ENCODE results near the gene AQP1. TPM values are rescaled to one million over a fixed set of nuclear protein-coding genes. Genes with fewer than 3 reads are reported as not detected.

AQP1 gene
- polyA plus RNA-seq, 1 donor from 2014 or later = 3.2 TPM

DNA sequence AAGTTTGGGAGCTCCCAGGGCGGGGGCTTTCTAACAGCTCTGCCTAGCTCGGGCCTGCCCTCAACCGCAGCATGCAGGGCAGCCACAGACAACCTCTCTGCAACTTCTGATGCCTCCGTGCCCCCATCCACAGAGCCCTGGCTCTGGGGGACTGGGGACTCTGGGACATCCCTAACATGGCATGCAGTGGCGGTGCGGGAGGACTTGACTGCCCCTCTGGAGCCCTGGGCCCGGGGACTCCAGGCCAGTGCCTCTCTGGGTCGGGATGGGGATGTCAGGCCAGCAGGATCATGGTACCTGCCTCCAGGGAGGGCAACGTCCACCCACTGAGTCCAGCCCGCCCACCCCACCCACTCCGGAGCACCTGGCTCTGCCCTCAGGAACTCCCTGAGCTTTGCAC is 520 bp upstream of the AQP1 start:
- Histone ChIP-seq H3K9me2 (ENCODE audit: insufficient read depth, low read length) (no peaks in the 10 kb centered on the region), H3K4me3 (ENCODE audit: low read length) (no peak overlapping the region), H4K20me1 (ENCODE audit: insufficient read depth) (no peaks in the 10 kb centered on the region), H2AFZ (ENCODE audit: low read depth, low read length) (no peak overlapping the region), H3K36me3 (ENCODE audit: insufficient read depth, low read length) (no peaks in the 10 kb centered on the region), H3K79me2 (replicated peaks; ENCODE audit: insufficient read depth, low read length) (no peaks in the 10 kb centered on the region), H3K9me3 (ENCODE audit: low read length) (no peaks in the 10 kb centered on the region), H3F3A (ENCODE audit: insufficient read depth, low read length, poor library complexity, severe bottlenecking) (no peaks in the 10 kb centered on the region), H3K4me2 (ENCODE audit: low read length) (no peak overlapping the region), H3K27me3 (ENCODE audit: insufficient read depth, low read depth, low read length) (no peaks in the 10 kb centered on the region), H3K27ac (ENCODE audit: low read length) (no peak overlapping the region), H3K9ac (ENCODE audit: low read length) (no peak overlapping the region)
- TF ChIP-seq, protein P1, sequence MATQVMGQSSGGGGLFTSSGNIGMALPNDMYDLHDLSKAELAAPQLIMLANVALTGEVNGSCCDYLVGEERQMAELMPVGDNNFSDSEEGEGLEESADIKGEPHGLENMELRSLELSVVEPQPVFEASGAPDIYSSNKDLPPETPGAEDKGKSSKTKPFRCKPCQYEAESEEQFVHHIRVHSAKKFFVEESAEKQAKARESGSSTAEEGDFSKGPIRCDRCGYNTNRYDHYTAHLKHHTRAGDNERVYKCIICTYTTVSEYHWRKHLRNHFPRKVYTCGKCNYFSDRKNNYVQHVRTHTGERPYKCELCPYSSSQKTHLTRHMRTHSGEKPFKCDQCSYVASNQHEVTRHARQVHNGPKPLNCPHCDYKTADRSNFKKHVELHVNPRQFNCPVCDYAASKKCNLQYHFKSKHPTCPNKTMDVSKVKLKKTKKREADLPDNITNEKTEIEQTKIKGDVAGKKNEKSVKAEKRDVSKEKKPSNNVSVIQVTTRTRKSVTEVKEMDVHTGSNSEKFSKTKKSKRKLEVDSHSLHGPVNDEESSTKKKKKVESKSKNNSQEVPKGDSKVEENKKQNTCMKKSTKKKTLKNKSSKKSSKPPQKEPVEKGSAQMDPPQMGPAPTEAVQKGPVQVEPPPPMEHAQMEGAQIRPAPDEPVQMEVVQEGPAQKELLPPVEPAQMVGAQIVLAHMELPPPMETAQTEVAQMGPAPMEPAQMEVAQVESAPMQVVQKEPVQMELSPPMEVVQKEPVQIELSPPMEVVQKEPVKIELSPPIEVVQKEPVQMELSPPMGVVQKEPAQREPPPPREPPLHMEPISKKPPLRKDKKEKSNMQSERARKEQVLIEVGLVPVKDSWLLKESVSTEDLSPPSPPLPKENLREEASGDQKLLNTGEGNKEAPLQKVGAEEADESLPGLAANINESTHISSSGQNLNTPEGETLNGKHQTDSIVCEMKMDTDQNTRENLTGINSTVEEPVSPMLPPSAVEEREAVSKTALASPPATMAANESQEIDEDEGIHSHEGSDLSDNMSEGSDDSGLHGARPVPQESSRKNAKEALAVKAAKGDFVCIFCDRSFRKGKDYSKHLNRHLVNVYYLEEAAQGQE (IDR thresholded peaks at IDR 0.05; ENCODE audit: borderline replicate concordance) = no peak
- no peak for TF ChIP-seq SMC3 (conservative IDR thresholded peaks at IDR 0.05; ENCODE audit: poor library complexity)
- no peak for TF ChIP-seq RAD21 (conservative IDR thresholded peaks at IDR 0.05)
- no peak for TF ChIP-seq EZH2 (IDR thresholded peaks at IDR 0.05; ENCODE audit: borderline replicate concordance, insufficient read depth, low read length, poor library complexity, severe bottlenecking)
- TF ChIP-seq, protein P2, sequence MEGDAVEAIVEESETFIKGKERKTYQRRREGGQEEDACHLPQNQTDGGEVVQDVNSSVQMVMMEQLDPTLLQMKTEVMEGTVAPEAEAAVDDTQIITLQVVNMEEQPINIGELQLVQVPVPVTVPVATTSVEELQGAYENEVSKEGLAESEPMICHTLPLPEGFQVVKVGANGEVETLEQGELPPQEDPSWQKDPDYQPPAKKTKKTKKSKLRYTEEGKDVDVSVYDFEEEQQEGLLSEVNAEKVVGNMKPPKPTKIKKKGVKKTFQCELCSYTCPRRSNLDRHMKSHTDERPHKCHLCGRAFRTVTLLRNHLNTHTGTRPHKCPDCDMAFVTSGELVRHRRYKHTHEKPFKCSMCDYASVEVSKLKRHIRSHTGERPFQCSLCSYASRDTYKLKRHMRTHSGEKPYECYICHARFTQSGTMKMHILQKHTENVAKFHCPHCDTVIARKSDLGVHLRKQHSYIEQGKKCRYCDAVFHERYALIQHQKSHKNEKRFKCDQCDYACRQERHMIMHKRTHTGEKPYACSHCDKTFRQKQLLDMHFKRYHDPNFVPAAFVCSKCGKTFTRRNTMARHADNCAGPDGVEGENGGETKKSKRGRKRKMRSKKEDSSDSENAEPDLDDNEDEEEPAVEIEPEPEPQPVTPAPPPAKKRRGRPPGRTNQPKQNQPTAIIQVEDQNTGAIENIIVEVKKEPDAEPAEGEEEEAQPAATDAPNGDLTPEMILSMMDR (IDR thresholded peaks at IDR 0.05; ENCODE audit: poor library complexity, severe bottlenecking) = no peak
- TF ChIP-seq POLR2AphosphoS5 (IDR thresholded peaks at IDR 0.05) = no peak
- no peak for TF ChIP-seq TAF1 (IDR thresholded peaks at IDR 0.05; ENCODE audit: low read depth)
- TF ChIP-seq MXI1 (conservative IDR thresholded peaks at IDR 0.05; ENCODE audit: poor library complexity, severe bottlenecking) = no peak
- no peak for TF ChIP-seq EP300 (conservative IDR thresholded peaks at IDR 0.05; ENCODE audit: poor library complexity, severe bottlenecking)

DNA sequence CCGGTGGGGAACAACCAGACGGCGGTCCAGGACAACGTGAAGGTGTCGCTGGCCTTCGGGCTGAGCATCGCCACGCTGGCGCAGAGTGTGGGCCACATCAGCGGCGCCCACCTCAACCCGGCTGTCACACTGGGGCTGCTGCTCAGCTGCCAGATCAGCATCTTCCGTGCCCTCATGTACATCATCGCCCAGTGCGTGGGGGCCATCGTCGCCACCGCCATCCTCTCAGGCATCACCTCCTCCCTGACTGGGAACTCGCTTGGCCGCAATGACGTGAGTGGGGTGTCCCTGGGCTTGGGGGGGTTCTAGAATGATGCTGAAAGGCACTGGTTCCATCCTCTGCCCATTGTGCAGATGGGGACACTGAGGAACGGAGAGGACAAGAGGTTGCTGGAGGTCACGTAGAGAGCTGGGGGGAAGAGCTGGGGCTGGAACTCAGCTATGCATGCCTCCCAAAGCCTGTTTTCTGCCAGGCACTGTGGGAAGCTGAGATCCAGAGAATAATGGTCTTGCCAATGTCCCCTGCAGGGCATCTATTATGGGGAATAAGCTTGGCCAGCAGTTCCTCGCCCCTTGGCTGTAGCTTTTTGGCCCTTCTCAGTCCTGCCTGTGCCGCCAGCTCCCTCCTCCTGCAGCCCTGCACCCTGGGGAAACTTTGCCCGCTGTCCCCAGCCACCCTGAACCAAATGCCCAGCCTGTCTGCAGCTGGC is 523 bp downstream of the AQP1 start:
- no peak overlapping the region for H3K27ac ChIP-seq (ENCODE audit: low read length)
- H3K9me2 ChIP-seq (ENCODE audit: insufficient read depth, low read length) = no peaks in the 10 kb centered on the region
- no peaks in the 10 kb centered on the region for H3F3A ChIP-seq (ENCODE audit: insufficient read depth, low read length, poor library complexity, severe bottlenecking)
- H3K27me3 ChIP-seq (ENCODE audit: insufficient read depth, low read depth, low read length) = no peaks in the 10 kb centered on the region
- H4K20me1 ChIP-seq (ENCODE audit: insufficient read depth) = no peaks in the 10 kb centered on the region
- H3K9ac ChIP-seq (ENCODE audit: low read length) = no peak overlapping the region
- no peak overlapping the region for H3K4me2 ChIP-seq (ENCODE audit: low read length)
- H3K4me3 ChIP-seq (ENCODE audit: low read length) = no peak overlapping the region
- no peaks in the 10 kb centered on the region for H3K36me3 ChIP-seq (ENCODE audit: insufficient read depth, low read length)
- no peaks in the 10 kb centered on the region for H3K79me2 ChIP-seq (replicated peaks; ENCODE audit: insufficient read depth, low read length)
- no peaks in the 10 kb centered on the region for H3K9me3 ChIP-seq (ENCODE audit: low read length)
- H2AFZ ChIP-seq (ENCODE audit: low read depth, low read length) = no peak overlapping the region
- no peak for TF ChIP-seq RAD21 (conservative IDR thresholded peaks at IDR 0.05)
- no peak for TF ChIP-seq EZH2 (IDR thresholded peaks at IDR 0.05; ENCODE audit: borderline replicate concordance, insufficient read depth, low read length, poor library complexity, severe bottlenecking)
- no peak for TF ChIP-seq SMC3 (conservative IDR thresholded peaks at IDR 0.05; ENCODE audit: poor library complexity)
- TF ChIP-seq MXI1 (conservative IDR thresholded peaks at IDR 0.05; ENCODE audit: poor library complexity, severe bottlenecking) = no peak
- TF ChIP-seq POLR2AphosphoS5 (IDR thresholded peaks at IDR 0.05) = no peak
- TF ChIP-seq, protein P1 (IDR thresholded peaks at IDR 0.05; ENCODE audit: borderline replicate concordance) = no peak
- TF ChIP-seq TAF1 (IDR thresholded peaks at IDR 0.05; ENCODE audit: low read depth) = no peak
- TF ChIP-seq EP300 (conservative IDR thresholded peaks at IDR 0.05; ENCODE audit: poor library complexity, severe bottlenecking) = no peak
- TF ChIP-seq, protein P2 (IDR thresholded peaks at IDR 0.05; ENCODE audit: poor library complexity, severe bottlenecking) = no peak
